SK-N-SH (cell line): Measurements from ENCODE around the gene GRK5. TPM values are rescaled to one million over a fixed set of nuclear protein-coding genes. Genes with fewer than 3 reads are reported as not detected.

ENCODE experiments used
- CTCF ChIA-PET: fragments of 300-600, 350-600 bp; formaldehyde crosslinking; extraction: SDS; loops from one replicate; lab custom pipeline; 2021; lab: Yijun Ruan, JAX
- POLR2A ChIA-PET: fragments of 350-600 bp; sonication (Branson Sonifier 250); formaldehyde crosslinking; extraction: SDS; loops from one replicate; lab custom pipeline; 2020; ENCODE audit warnings: antibody characterized with exemption, inconsistent platforms; lab: Yijun Ruan, JAX
- DNase-seq: peaks from one replicate; pipeline ENCODE4 v3.0.0; 2012
- H2AFZ ChIP-seq: fragments of 200-600 bp; sonication (generic); 2 replicates; pipeline ENCODE4 v1.8.1; 2016; ENCODE audit warnings: antibody characterized with exemption, mild to moderate bottlenecking, low read depth
- H3F3A ChIP-seq: fragments of 200-600 bp; sonication (generic); replicated peaks from 2 replicates; pipeline ENCODE3; 2016; ENCODE audit warnings: antibody characterized with exemption, mild to moderate bottlenecking; ENCODE audit not compliant: insufficient read depth
- H3K27ac ChIP-seq, 2 experiments: fragments of 200-500 bp in 1 of 2; fragments of 200-600 bp in 1 of 2; sonication (Bioruptor generic) in 1 of 2; sonication (generic), shearing (Covaris generic) in 1 of 2; 2 replicates each; pipeline versions ENCODE4 v1.5.1 to v1.6.1; 2014 to 2016; ENCODE audit warnings: low read depth in 2 of 2, inconsistent platforms in 1 of 2, low read length in 1 of 2, mild to moderate bottlenecking in 1 of 2, mixed read lengths in 1 of 2
- H3K27me3 ChIP-seq: fragments of 200-600 bp; sonication (generic), shearing (Covaris generic); 2 replicates; pipeline ENCODE4 v1.6.1; 2016; ENCODE audit warnings: mixed run types; ENCODE audit not compliant: insufficient read depth
- H3K36me3 ChIP-seq, 2 experiments: fragments of 200-500 bp in 1 of 2; fragments of 200-600 bp in 1 of 2; sonication (Bioruptor generic) in 1 of 2; sonication (generic) in 1 of 2; replicated peaks in 1 of 2; 2 replicates each; pipeline versions ENCODE3 to v1.5.1; 2014 to 2016; ENCODE audit warnings: low read length in 1 of 2, mild to moderate bottlenecking in 1 of 2; ENCODE audit not compliant: insufficient read depth in 2 of 2, control insufficient read depth in 1 of 2
- H3K4me1 ChIP-seq, 2 experiments: fragments of 200-500 bp in 1 of 2; fragments of 200-600 bp in 1 of 2; sonication (Bioruptor generic) in 1 of 2; sonication (generic), shearing (Covaris generic) in 1 of 2; 2 replicates each; pipeline versions ENCODE4 v1.5.1 to v1.6.1; 2014 to 2016; ENCODE audit warnings: low read depth in 1 of 2, low read length in 1 of 2, mixed run types in 1 of 2; ENCODE audit not compliant: insufficient read depth in 2 of 2, control insufficient read depth in 1 of 2
- H3K4me2 ChIP-seq: fragments of 200-600 bp; sonication (generic), shearing (Covaris generic); 2 replicates; pipeline ENCODE4 v1.6.1; 2017; ENCODE audit warnings: mixed run types
- H3K4me3 ChIP-seq, 2 experiments: fragments of 200-500 bp in 1 of 2; fragments of 200-600 bp in 1 of 2; sonication (Bioruptor generic) in 1 of 2; sonication (generic), shearing (Covaris generic) in 1 of 2; 2 replicates each; pipeline versions ENCODE4 v1.5.1 to v1.8.1; 2014 to 2016; ENCODE audit warnings: low read depth in 2 of 2, inconsistent platforms in 1 of 2, low read length in 1 of 2, mild to moderate bottlenecking in 1 of 2, mixed read lengths in 1 of 2, moderate library complexity in 1 of 2
- H3K79me2 ChIP-seq: fragments of 200-600 bp; sonication (generic); 2 replicates; pipeline ENCODE4 v1.8.1; 2017; ENCODE audit warnings: mild to moderate bottlenecking; ENCODE audit not compliant: insufficient read depth
- H3K9ac ChIP-seq: fragments of 200-600 bp; sonication (generic); 2 replicates; pipeline ENCODE4 v1.6.1; 2017; ENCODE audit warnings: mixed run types
- H3K9me2 ChIP-seq: fragments of 200-600 bp; sonication (generic); 2 replicates; pipeline ENCODE4 v1.6.1; 2017; ENCODE audit warnings: mixed run types
- H3K9me3 ChIP-seq: fragments of 200-600 bp; sonication (generic); 2 replicates; pipeline ENCODE4 v1.6.1; 2017; ENCODE audit warnings: mixed run types, mild to moderate bottlenecking, moderate library complexity
- H4K20me1 ChIP-seq: fragments of 200-600 bp; sonication (generic); 2 replicates; pipeline ENCODE4 v1.6.1; 2017; ENCODE audit warnings: mild to moderate bottlenecking, mixed run types; ENCODE audit not compliant: insufficient read depth
- CHD2 ChIP-seq: fragments of 150-350 bp; IDR thresholded peaks from 2 replicates; pipeline ENCODE4 v1.6.1; 2018; ENCODE audit warnings: low read length; ENCODE audit not compliant: partially characterized antibody
- ELF1 ChIP-seq: IDR thresholded peaks from 2 replicates; pipeline ENCODE4 v1.4.0; 2012
- EP300 ChIP-seq, 2 experiments: IDR thresholded peaks; 2 replicates each; pipeline versions ENCODE4 v1.4.0 to v1.6.1; 2012; ENCODE audit warnings: borderline replicate concordance in 1 of 2, low read depth in 1 of 2, low read length in 1 of 2
- FOSL2 ChIP-seq: IDR thresholded peaks from 2 replicates; pipeline ENCODE4 v1.4.0; 2012; ENCODE audit warnings: low read depth, mild to moderate bottlenecking, moderate library complexity, borderline replicate concordance
- FOXJ3 ChIP-seq: sonication (generic); formaldehyde crosslinking; IDR thresholded peaks from 2 replicates; pipeline ENCODE4 v1.5.1; 2020; ENCODE audit warnings: mild to moderate bottlenecking, missing genetic modification reagents
- GABPA ChIP-seq: IDR thresholded peaks from 2 replicates; pipeline ENCODE4 v1.4.0; 2012; ENCODE audit warnings: low read depth, mild to moderate bottlenecking
- GATA2 ChIP-seq: sonication (generic); formaldehyde crosslinking; IDR thresholded peaks from 2 replicates; pipeline ENCODE4 v1.5.0; 2020; ENCODE audit warnings: mild to moderate bottlenecking, missing genetic modification reagents
- IRF3 ChIP-seq: fragments of 150-350 bp; IDR thresholded peaks from 2 replicates; pipeline ENCODE4 v1.6.1; 2016; ENCODE audit warnings: mild to moderate bottlenecking, low read depth, low read length
- MXI1 ChIP-seq: IDR thresholded peaks from 2 replicates; pipeline ENCODE4 v1.6.1; 2012; ENCODE audit warnings: mild to moderate bottlenecking, low read depth, low read length, improper control_type of control experiment
- NFIC ChIP-seq: IDR thresholded peaks from 2 replicates; pipeline ENCODE4 v1.4.0; 2012; ENCODE audit warnings: borderline replicate concordance
- NRF1 ChIP-seq: IDR thresholded peaks from 2 replicates; pipeline ENCODE4 v1.6.1; 2012; ENCODE audit warnings: low read depth, mild to moderate bottlenecking, low read length
- RAD21 ChIP-seq: IDR thresholded peaks from 2 replicates; pipeline ENCODE4 v1.6.1; 2012; ENCODE audit warnings: mild to moderate bottlenecking, low read length
- RCOR1 ChIP-seq: fragments of 150-350 bp; IDR thresholded peaks from 2 replicates; pipeline ENCODE4 v1.6.1; 2017; ENCODE audit warnings: antibody characterized with exemption, low read length
- RXRA ChIP-seq: IDR thresholded peaks from 2 replicates; pipeline ENCODE4 v1.4.0; 2012; ENCODE audit warnings: low read depth, mild to moderate bottlenecking, borderline replicate concordance
- SMC3 ChIP-seq: IDR thresholded peaks from 2 replicates; pipeline ENCODE4 v1.6.1; 2012; ENCODE audit warnings: low read depth, low read length, improper control_type of control experiment
- TAF1 ChIP-seq: IDR thresholded peaks from 2 replicates; pipeline ENCODE4 v1.6.1; 2012; ENCODE audit warnings: low read depth, mild to moderate bottlenecking, low read length, moderate library complexity, borderline replicate concordance
- USF1 ChIP-seq: IDR thresholded peaks from 2 replicates; pipeline ENCODE4 v1.4.0; 2012; ENCODE audit warnings: low read depth, borderline replicate concordance
- ZBTB33 ChIP-seq: IDR thresholded peaks from 2 replicates; pipeline ENCODE4 v1.4.0; 2012; ENCODE audit warnings: low read depth, borderline replicate concordance
- WGBS: methylation state at CpG from one replicate; pipeline ENCODE4 v1.1.6; 2017; ENCODE audit warnings: low lambda C conversion rate; 5-methylcytosine and 5-hydroxymethylcytosine counted together
- polyA plus RNA-seq, 3 experiments: library from polyadenylated mRNA; depleted of rRNA; stranded (reverse); fragments of >200 nt; gene quantifications; 2 replicates each; pipeline ENCODE4 v1.2.3, GENCODE V29; 2012
- TF ChIP-seq, protein P1 (sequence below): fragments of 150-350 bp; IDR thresholded peaks from 2 replicates; pipeline ENCODE4 v1.6.1; 2017; ENCODE audit warnings: antibody characterized with exemption, low read length, low read depth, borderline replicate concordance

Gene GRK5
- polyA plus RNA-seq, 1 of the 3 experiments (the other 2 are of a cell fraction): 12.1 TPM

GRCh38 chr10:119335671-119336353, 128.4 kb downstream of the GRK5 start:
- POLR2A ChIA-PET: interaction anchor here (0.6 kb wide), 1 partner anchor 773 kb away, joined by 3 read pairs; no protein-coding TSS in a partner anchor
- Histone ChIP-seq H3K27me3 (no peaks in the 10 kb centered on the region), H3K4me2 (no peak overlapping the region), H3K9me2 (no peaks in the 10 kb centered on the region), H3K4me1 (peaks cover 15 to 17% of the 10 kb centered on the region in 2 experiments; a peak in 2 of 4 replicates), H3K27ac (no peak overlapping the region), H3F3A (no peaks in the 10 kb centered on the region), H3K9ac (no peak overlapping the region), H2AFZ (no peak overlapping the region), H3K36me3 (no peaks in the 10 kb centered on the region), H3K79me2 (no peaks in the 10 kb centered on the region), H4K20me1 (no peaks in the 10 kb centered on the region), H3K9me3 (no peaks in the 10 kb centered on the region), H3K4me3 (no peak overlapping the region)
- CTCF ChIA-PET: interaction anchor here (1.0 to 5.2 kb wide), 7 partner anchors 10 to 137 kb away, joined by 3 to 27 read pairs (median 3); partner anchors contain the start of gene GRK5
- WGBS: 93% methylated on average over 10 of the region's 10 CpGs
- no peak for TF ChIP-seq RXRA
- TF ChIP-seq, protein P1, sequence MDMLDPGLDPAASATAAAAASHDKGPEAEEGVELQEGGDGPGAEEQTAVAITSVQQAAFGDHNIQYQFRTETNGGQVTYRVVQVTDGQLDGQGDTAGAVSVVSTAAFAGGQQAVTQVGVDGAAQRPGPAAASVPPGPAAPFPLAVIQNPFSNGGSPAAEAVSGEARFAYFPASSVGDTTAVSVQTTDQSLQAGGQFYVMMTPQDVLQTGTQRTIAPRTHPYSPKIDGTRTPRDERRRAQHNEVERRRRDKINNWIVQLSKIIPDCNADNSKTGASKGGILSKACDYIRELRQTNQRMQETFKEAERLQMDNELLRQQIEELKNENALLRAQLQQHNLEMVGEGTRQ: no peak
- TF ChIP-seq USF1: no peak
- TF ChIP-seq GABPA: no peak
- TF ChIP-seq IRF3: no peak
- no peak for TF ChIP-seq ELF1
- no peak for TF ChIP-seq NFIC
- TF ChIP-seq NRF1: no peak
- no peak for TF ChIP-seq FOXJ3
- no peak for TF ChIP-seq ZBTB33
- TF ChIP-seq EP300 (IDR thresholded peaks at IDR 0.05; ENCODE audit: borderline replicate concordance in 1 of 2, low read depth in 1 of 2, low read length in 1 of 2): no peak
- TF ChIP-seq TAF1: no peak
- TF ChIP-seq RCOR1: no peak
- no peak for TF ChIP-seq SMC3
- TF ChIP-seq FOSL2: no peak
- no peak for TF ChIP-seq RAD21
- no peak for TF ChIP-seq GATA2 (CRISPR knock-in tag)
- no peak for TF ChIP-seq MXI1
- TF ChIP-seq CHD2: no peak
- DNase-seq: no peak
